Prostate gland (tissue), 2 donors: ENCODE measurements around the gene SLC25A21. TPM values are rescaled to one million over a fixed set of nuclear protein-coding genes. Genes with fewer than 3 reads are reported as not detected.

Source experiments
- DNase-seq: peaks from one replicate; pipeline ENCODE4 v3.0.0-alpha.2; 2019; ENCODE audit warnings: low spot score
- H3K27ac ChIP-seq, 2 donors: fragments of 200-600 bp; sonication (generic); 2 replicates each; pipeline ENCODE4 v1.5.1; 2017 to 2019
- H3K27me3 ChIP-seq: fragments of 200-600 bp; sonication (generic); replicated peaks from 2 replicates; pipeline ENCODE4 v1.5.1; 2019; ENCODE audit not compliant: insufficient read depth
- H3K36me3 ChIP-seq, 2 donors: fragments of 200-600 bp; sonication (generic); 1 replicate in 1 of 2; 2 replicates in 1 of 2; pipeline versions ENCODE4 v1.5.1 to v1.8.1; 2017 to 2019
- H3K4me1 ChIP-seq: fragments of 200-600 bp; sonication (generic); replicated peaks from 2 replicates; pipeline ENCODE4 v1.5.1; 2019
- H3K4me3 ChIP-seq, 2 donors: fragments of 200-600 bp; sonication (generic); 2 replicates each; pipeline ENCODE4 v1.5.1; 2017 to 2019
- H3K9me3 ChIP-seq: fragments of 200-600 bp; sonication (generic); 2 replicates; pipeline ENCODE4 v1.5.1; 2017
- CTCF ChIP-seq, 4 experiments: fragments of 200-600 bp in 2 of 4; fragments of 450-650 bp in 2 of 4; sonication (generic) in 2 of 4; IDR thresholded peaks; 1 replicate in 3 of 4; 2 replicates in 1 of 4; pipeline ENCODE4 v1.5.1; 2016 to 2019; ENCODE audit warnings: antibody characterized with exemption in 4 of 4, mild to moderate bottlenecking in 2 of 4, moderate library complexity in 2 of 4
- POLR2A ChIP-seq: fragments of 450-650 bp; IDR thresholded peaks from one replicate; pipeline ENCODE4 v1.6.1; 2016; ENCODE audit warnings: antibody characterized with exemption, mild to moderate bottlenecking
- POLR2AphosphoS5 ChIP-seq: sonication (generic); formaldehyde crosslinking; IDR thresholded peaks from one replicate; pipeline ENCODE4 v1.6.1; 2017; ENCODE audit warnings: antibody characterized with exemption
- WGBS: methylation state at CpG from one replicate; pipeline ENCODE4 v1.1.5; 2018; 5-methylcytosine and 5-hydroxymethylcytosine counted together
- intact Hi-C: fragments of 100-400 bp; cut with DNase I; formaldehyde crosslinking; loops from one replicate; pipeline ENCODE4 v1.14.2; 2022
- total RNA-seq, 2 donors: library from RNA; depleted of rRNA; stranded (reverse); fragments of >200 nt; gene quantifications; one replicate each; pipeline ENCODE4 v1.1.0, GENCODE V29; 2016

The SLC25A21 gene
- total RNA-seq, 2 donors from 2014 or later: 1.5 to 7.7 TPM

DNA sequence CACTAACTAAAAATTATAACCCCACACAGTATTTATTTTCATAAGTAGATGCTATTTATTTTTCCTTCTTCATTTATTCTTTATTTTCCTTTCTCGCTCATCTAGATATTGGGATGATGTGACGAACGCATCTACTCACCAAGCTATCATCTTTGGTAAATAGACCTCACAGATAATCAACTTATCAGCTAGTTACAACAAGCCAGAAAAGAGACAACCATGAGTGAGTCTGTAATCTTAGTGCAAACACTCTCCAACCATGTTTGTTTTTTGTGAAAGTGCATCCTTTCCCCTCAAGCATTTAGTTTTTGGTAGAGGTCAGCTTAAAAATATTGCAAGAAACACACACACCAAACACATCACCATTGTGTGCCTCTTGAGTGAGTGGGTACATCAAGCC lies 84.9 kb downstream of the SLC25A21 start:
- no peak for TF ChIP-seq POLR2AphosphoS5
- no peak for TF ChIP-seq POLR2A
- no peak for TF ChIP-seq CTCF (IDR thresholded peaks at IDR 0.05)
- no peaks in the 10 kb centered on the region for H3K9me3 ChIP-seq
- no peak for DNase-seq
- no peak overlapping the region for H3K27ac ChIP-seq
- no peaks in the 10 kb centered on the region for H3K4me1 ChIP-seq
- H3K27me3 ChIP-seq: no peaks in the 10 kb centered on the region
- H3K36me3 ChIP-seq: no peaks in the 10 kb centered on the region
- H3K4me3 ChIP-seq: no peak overlapping the region
- intact Hi-C loops: no loop called here
- WGBS: 95% methylated on average over 3 of the region's 3 CpGs

- WGBS: 74% methylated on average over 5 of the region's 5 CpGs
- intact Hi-C loops: no loop called here
- TF ChIP-seq POLR2A: no peak
- H3K9me3 ChIP-seq: no peaks in the 10 kb centered on the region
- H3K27ac ChIP-seq: no peak overlapping the region
- H3K36me3 ChIP-seq: no peaks in the 10 kb centered on the region
- H3K27me3 ChIP-seq: no peaks in the 10 kb centered on the region
- H3K4me3 ChIP-seq: no peak overlapping the region
- no peak for DNase-seq
- H3K4me1 ChIP-seq: no peaks in the 10 kb centered on the region
Measured at GRCh38 chr14:37083599-37083998, 88.8 kb downstream of the SLC25A21 start.

DNA sequence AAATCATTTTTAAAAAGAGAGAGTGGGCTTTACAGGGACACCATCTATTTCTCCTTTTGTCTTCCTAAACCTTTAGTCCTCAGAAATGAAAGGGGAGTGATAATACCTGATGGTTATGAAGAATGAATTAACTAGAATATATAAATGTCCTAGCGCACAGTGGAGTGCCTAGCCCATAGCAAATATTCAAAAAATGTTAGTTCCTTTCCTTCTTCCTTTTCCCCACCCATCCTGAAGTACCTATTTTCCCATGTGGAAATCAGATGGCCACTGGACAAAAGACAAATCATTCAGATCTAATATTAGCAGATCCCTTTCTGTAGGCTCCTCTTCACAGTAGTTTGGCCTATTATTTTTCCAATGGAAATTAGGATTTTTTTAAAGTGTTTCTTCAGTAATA lies 90.0 kb downstream of the SLC25A21 start:
- H3K4me1 ChIP-seq: no peaks in the 10 kb centered on the region
- WGBS: 0% methylated on average over 1 of the region's 1 CpG
- intact Hi-C loops: no loop called here
- H3K4me3 ChIP-seq: no peak overlapping the region
- H3K27ac ChIP-seq: no peak overlapping the region
- DNase-seq: no peak
- no peak for TF ChIP-seq POLR2A
- no peak for TF ChIP-seq POLR2AphosphoS5
- no peak for TF ChIP-seq CTCF (IDR thresholded peaks at IDR 0.05)
- no peaks in the 10 kb centered on the region for H3K9me3 ChIP-seq
- no peaks in the 10 kb centered on the region for H3K36me3 ChIP-seq
- H3K27me3 ChIP-seq: no peaks in the 10 kb centered on the region

- no peak overlapping the region for H3K4me3 ChIP-seq
- intact Hi-C loops: no loop called here
- H3K36me3 ChIP-seq: no peaks in the 10 kb centered on the region
- H3K27me3 ChIP-seq: no peaks in the 10 kb centered on the region
- no peak for TF ChIP-seq POLR2AphosphoS5
- no peak for TF ChIP-seq CTCF (IDR thresholded peaks at IDR 0.05)
- TF ChIP-seq POLR2A: no peak
- DNase-seq: no peak
- no peak overlapping the region for H3K27ac ChIP-seq
- no peaks in the 10 kb centered on the region for H3K9me3 ChIP-seq
- H3K4me1 ChIP-seq: no peaks in the 10 kb centered on the region
Measured at GRCh38 chr14:37081856-37082255, 90.5 kb downstream of the SLC25A21 start.

GRCh38 chr14:37081218-37081617 lies 91.2 kb downstream of the SLC25A21 start:
- Histone ChIP-seq H3K36me3 (no peaks in the 10 kb centered on the region), H3K4me3 (no peak overlapping the region), H3K27me3 (no peaks in the 10 kb centered on the region), H3K9me3 (no peaks in the 10 kb centered on the region), H3K4me1 (no peaks in the 10 kb centered on the region), H3K27ac (no peak overlapping the region)
- no peak for DNase-seq
- 96% methylated on average over 2 of the region's 2 CpGs for WGBS
- intact Hi-C loops: no loop called here
- TF ChIP-seq CTCF (IDR thresholded peaks at IDR 0.05): no peak
- no peak for TF ChIP-seq POLR2A
- TF ChIP-seq POLR2AphosphoS5: no peak
